ENCODE results near the gene PTPRR.
"Not testable (repeated sequence)": the region's sequence is repeated elsewhere in the genome, so short reads cannot be mapped to it uniquely, and the experiment has no call there.

The PTPRR gene

GRCh38 chr12:70744178-70744577, 176.4 kb downstream of the PTPRR start:
- no peak for DNase-seq (ENCODE audit: low read depth)

- no peak for DNase-seq (ENCODE audit: low read depth)
These were observed 179.3 kb downstream of the PTPRR start for GRCh38 chr12:70741256-70741655.

GRCh38 chr12:70739756-70740155, 180.8 kb downstream of the PTPRR start:
- DNase-seq (ENCODE audit: low read depth) = no peak

GRCh38 chr12:70736351-70737133, 184.0 kb downstream of the PTPRR start:
- DNase-seq (ENCODE audit: low read depth) = no peak

- not testable (repeated sequence) for DNase-seq (ENCODE audit: low read depth)
These were observed 185.3 kb downstream of the PTPRR start for GRCh38 chr12:70735197-70735596.

GRCh38 chr12:70733385-70733784, 187.2 kb downstream of the PTPRR start:
- peak; percentile 23 for DNase-seq (ENCODE audit: low read depth)

- no peak for DNase-seq (ENCODE audit: low read depth)
These were observed 188.3 kb downstream of the PTPRR start for GRCh38 chr12:70732287-70732686.

- DNase-seq (ENCODE audit: low read depth) = no peak
These were observed 189.8 kb downstream of the PTPRR start for GRCh38 chr12:70730675-70731180.

GRCh38 chr12:70724444-70724843, 196.1 kb downstream of the PTPRR start:
- DNase-seq (ENCODE audit: low read depth) = no peak

- no peak for DNase-seq (ENCODE audit: low read depth)
These were observed 197.8 kb downstream of the PTPRR start for GRCh38 chr12:70722584-70723343.

- no peak for DNase-seq (ENCODE audit: low read depth)
These were observed 198.7 kb downstream of the PTPRR start for GRCh38 chr12:70721656-70722357.

GRCh38 chr12:70721216-70721615, 199.3 kb downstream of the PTPRR start:
- DNase-seq (ENCODE audit: low read depth) = no peak

GRCh38 chr12:70719672-70720420, 200.7 kb downstream of the PTPRR start:
- DNase-seq (ENCODE audit: low read depth) = peak; percentile 8

GRCh38 chr12:70719071-70719470, 201.5 kb downstream of the PTPRR start:
- no peak for DNase-seq (ENCODE audit: low read depth)

- no peak for DNase-seq (ENCODE audit: low read depth)
These were observed 208.7 kb downstream of the PTPRR start for GRCh38 chr12:70711831-70712230.

- DNase-seq (ENCODE audit: low read depth) = no peak
These were observed 211.5 kb downstream of the PTPRR start for GRCh38 chr12:70709022-70709421.

GRCh38 chr12:70706611-70707010, 213.9 kb downstream of the PTPRR start:
- no peak for DNase-seq (ENCODE audit: low read depth)

GRCh38 chr12:70698345-70698744, 222.2 kb downstream of the PTPRR start:
- DNase-seq (ENCODE audit: low read depth) = no peak

- no peak for DNase-seq (ENCODE audit: low read depth)
These were observed 225.0 kb downstream of the PTPRR start for GRCh38 chr12:70695361-70696023.

- no peak for DNase-seq (ENCODE audit: low read depth)
These were observed 227.8 kb downstream of the PTPRR start for GRCh38 chr12:70692681-70693288.

Data from GM04503 (cell line).